Stimulated activated CD4-positive, alpha-beta T cell treated with anti-CD3 and anti-CD28 coated beads, Interleukin-15, amount 100 ng/mL, for 24 hours (primary cell): ENCODE results near the gene H1-8.

Source experiments
- DNase-seq: peaks from one replicate; pipeline ENCODE4 v3.0.0-alpha.2; 2020

The H1-8 gene

GRCh38 chr3:129575997-129576384 is 33.0 kb downstream of the H1-8 start:
- DNase-seq = no peak

- peak; percentile 35 for DNase-seq
These were observed 33.8 kb downstream of the H1-8 start for GRCh38 chr3:129576514-129577352.

- no peak for DNase-seq
These were observed 34.4 kb downstream of the H1-8 start for GRCh38 chr3:129577366-129577765.

GRCh38 chr3:129577925-129578786 is 35.2 kb downstream of the H1-8 start:
- DNase-seq = no peak

GRCh38 chr3:129579991-129580390 is 37.0 kb downstream of the H1-8 start:
- no peak for DNase-seq

- no peak for DNase-seq
These were observed 38.6 kb downstream of the H1-8 start for GRCh38 chr3:129581623-129582022.

- no peak for DNase-seq
These were observed 39.8 kb downstream of the H1-8 start for GRCh38 chr3:129582799-129583198.

GRCh38 chr3:129583289-129583688 is 40.3 kb downstream of the H1-8 start:
- DNase-seq = no peak

- no peak for DNase-seq
These were observed 41.7 kb downstream of the H1-8 start for GRCh38 chr3:129584631-129585030.

GRCh38 chr3:129585949-129586657 is 43.1 kb downstream of the H1-8 start:
- DNase-seq = no peak

GRCh38 chr3:129586746-129587430 is 43.9 kb downstream of the H1-8 start:
- DNase-seq = no peak

GRCh38 chr3:129587566-129588210 is 44.7 kb downstream of the H1-8 start:
- DNase-seq = no peak

GRCh38 chr3:129590215-129590614 is 47.2 kb downstream of the H1-8 start:
- no peak for DNase-seq

GRCh38 chr3:129591932-129592331 is 49.0 kb downstream of the H1-8 start:
- DNase-seq = no peak

- no peak for DNase-seq
These were observed 49.6 kb downstream of the H1-8 start for GRCh38 chr3:129592381-129593131.

- DNase-seq = no peak
These were observed 50.2 kb downstream of the H1-8 start for GRCh38 chr3:129593230-129593594.

GRCh38 chr3:129593595-129594339 is 50.8 kb downstream of the H1-8 start:
- DNase-seq = peak; percentile 78

- no peak for DNase-seq
These were observed 51.4 kb downstream of the H1-8 start for GRCh38 chr3:129594409-129594808.

- no peak for DNase-seq
These were observed 52.0 kb downstream of the H1-8 start for GRCh38 chr3:129594907-129595390.

- DNase-seq = no peak
These were observed 52.7 kb downstream of the H1-8 start for GRCh38 chr3:129595544-129596193.
